ENCODE measurements around the gene SYNPO2.

DNA sequence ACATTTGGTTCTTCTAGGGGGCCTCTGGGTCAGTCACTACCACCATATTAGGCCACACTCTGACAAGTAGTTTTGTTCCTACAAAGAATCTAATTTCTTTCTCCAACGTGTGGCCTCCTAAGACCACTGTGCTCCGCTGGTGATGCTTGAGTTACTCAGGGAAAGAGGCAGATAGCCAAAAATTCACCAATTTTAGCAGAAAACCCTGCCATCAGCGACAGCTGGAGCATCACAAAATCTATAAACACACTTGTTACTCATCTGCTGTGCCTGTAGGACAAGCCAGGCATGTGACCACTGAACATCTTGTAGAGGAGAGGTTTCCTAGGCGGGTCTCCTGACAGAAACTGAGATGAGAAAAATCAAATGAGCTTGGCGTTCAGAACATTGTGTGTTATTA, 105.4 kb downstream of the SYNPO2 start:
- TF ChIP-seq, protein P1, sequence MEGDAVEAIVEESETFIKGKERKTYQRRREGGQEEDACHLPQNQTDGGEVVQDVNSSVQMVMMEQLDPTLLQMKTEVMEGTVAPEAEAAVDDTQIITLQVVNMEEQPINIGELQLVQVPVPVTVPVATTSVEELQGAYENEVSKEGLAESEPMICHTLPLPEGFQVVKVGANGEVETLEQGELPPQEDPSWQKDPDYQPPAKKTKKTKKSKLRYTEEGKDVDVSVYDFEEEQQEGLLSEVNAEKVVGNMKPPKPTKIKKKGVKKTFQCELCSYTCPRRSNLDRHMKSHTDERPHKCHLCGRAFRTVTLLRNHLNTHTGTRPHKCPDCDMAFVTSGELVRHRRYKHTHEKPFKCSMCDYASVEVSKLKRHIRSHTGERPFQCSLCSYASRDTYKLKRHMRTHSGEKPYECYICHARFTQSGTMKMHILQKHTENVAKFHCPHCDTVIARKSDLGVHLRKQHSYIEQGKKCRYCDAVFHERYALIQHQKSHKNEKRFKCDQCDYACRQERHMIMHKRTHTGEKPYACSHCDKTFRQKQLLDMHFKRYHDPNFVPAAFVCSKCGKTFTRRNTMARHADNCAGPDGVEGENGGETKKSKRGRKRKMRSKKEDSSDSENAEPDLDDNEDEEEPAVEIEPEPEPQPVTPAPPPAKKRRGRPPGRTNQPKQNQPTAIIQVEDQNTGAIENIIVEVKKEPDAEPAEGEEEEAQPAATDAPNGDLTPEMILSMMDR (IDR thresholded peaks at IDR 0.05), result no peak
- no peak for TF ChIP-seq POLR2A (IDR thresholded peaks at IDR 0.05)
